ENCODE results near the gene RALGAPB. TPM values are rescaled to one million over a fixed set of nuclear protein-coding genes. Genes with fewer than 3 reads are reported as not detected.

The RALGAPB gene
- total and polyA plus RNA-seq, 2 donors: 15.0 to 52.5 TPM

DNA sequence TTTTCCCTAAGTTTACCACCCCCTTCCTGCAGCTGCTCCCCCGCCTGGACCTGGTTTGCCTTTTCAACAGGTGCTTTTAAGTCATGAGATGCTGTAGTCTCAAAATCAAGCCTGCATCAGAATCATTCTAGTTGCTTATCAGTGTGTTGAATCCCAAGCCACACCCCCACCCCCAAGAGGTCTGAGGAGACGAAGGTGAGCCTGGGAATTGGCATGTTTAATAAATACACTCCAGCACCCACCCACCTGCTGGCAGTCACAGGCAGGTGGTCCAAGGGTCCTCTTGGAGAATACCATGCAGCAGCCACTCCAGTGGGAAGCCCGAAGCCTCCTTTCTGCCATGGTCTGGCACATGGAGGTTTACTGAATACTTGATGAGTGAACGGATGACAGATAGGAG lies 107.3 kb downstream of the RALGAPB start:
- WGBS: 68% methylated on average over 4 of the region's 4 CpGs
- H3K27ac ChIP-seq (ENCODE audit: low read depth): no peak overlapping the region
- no peak for DNase-seq (ENCODE audit: extremely low spot score)

DNA sequence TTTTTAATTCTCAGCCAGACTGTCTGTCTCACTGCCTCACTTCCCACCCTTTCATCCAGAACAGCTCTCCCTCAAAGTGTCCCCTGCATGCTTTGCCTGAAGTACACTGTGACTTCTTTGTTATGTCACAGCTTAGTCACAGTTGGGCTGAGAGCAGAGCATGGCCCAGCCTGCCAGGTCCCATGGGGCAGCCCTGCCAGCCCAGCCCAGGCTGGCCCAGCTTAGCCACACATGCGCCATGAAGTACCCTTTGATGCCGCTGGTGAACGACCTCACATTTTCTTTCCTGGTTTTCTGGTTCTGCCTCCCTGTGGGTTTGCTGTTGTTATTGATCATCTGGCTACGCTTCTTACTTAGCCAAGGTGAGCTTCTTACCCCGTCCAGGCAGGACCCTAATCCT lies 108.4 kb downstream of the RALGAPB start, which contains the start of gene ADIG:
Gene ADIG, plus strand, starts transcription at position 185 of the 400 bp plus-strand sequence. Its CDS starts 54 bp downstream, at position 239.
- H3K36me3 ChIP-seq (ENCODE audit: insufficient read depth): no peaks in the 10 kb centered on the region
- WGBS: 54% methylated on average over 5 of the region's 5 CpGs
- no peaks in the 10 kb centered on the region for H3K4me1 ChIP-seq (ENCODE audit: insufficient read depth)
- H3K4me3 ChIP-seq (ENCODE audit: low read depth, low read length): no peak within 1 kb of the TSS
- no peak within 1 kb of the TSS for H3K27ac ChIP-seq (ENCODE audit: low read depth)
- no peak for DNase-seq (ENCODE audit: extremely low spot score)

More for the DNA sequence above, 107.3 kb downstream of the RALGAPB start:
- Histone ChIP-seq H3K4me1 (ENCODE audit: insufficient read depth) (no peaks in the 10 kb centered on the region), H3K36me3 (ENCODE audit: insufficient read depth) (no peaks in the 10 kb centered on the region), H3K4me3 (ENCODE audit: low read depth, low read length) (no peak overlapping the region)

DNA sequence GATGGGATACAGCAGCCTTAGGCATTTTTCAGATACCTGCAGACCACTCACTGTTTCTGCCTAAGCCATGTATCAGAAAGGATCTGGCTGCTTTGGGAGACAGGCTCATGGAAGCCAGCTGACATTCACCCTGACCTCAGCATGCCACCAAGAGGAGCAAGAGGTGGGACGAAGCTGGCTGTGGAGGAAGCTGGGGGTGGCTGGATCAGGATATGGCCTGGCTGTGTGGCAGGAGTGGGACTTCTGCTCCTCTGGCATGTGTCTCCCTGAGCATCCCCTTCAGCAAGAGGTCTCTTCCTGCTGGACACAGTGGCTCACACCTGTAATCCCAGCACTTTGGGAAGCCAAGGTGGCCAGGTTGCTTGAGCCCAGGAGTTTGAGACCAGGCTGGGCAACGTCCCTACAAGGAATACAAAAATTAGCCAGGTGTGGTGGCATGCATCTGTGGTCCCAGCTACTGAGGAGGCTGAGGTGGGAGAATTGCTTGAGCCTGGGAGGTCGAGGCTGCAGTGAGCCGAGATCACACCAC lies 109.3 kb downstream of the RALGAPB start:
- no peak for DNase-seq (ENCODE audit: extremely low spot score)
- 67% methylated on average over 4 of the region's 4 CpGs for WGBS
- H3K4me3 ChIP-seq (ENCODE audit: low read depth, low read length): no peak overlapping the region
- no peak overlapping the region for H3K27ac ChIP-seq (ENCODE audit: low read depth)
- no peaks in the 10 kb centered on the region for H3K36me3 ChIP-seq (ENCODE audit: insufficient read depth)
- no peaks in the 10 kb centered on the region for H3K4me1 ChIP-seq (ENCODE audit: insufficient read depth)

DNA sequence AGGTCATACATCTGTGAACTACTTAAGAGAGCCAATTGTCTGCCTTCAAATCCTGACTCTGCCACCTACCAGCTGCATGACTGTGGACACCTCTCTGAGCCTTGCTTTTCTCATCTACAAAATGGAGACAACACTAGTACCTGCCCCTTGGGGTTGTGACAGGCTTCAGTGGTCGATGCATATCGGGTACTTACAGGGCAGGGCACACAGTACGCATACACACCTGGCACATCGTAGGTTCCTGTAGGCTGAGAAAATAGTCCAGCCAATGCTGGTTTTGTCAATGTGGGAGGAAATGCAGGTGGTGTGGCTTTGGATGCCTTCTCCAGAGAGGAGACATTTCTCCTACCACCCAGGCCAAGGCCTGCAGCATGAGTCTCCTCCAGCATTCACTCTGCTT lies 110.7 kb downstream of the RALGAPB start:
- H3K36me3 ChIP-seq (ENCODE audit: insufficient read depth): no peaks in the 10 kb centered on the region
- no peak for DNase-seq (ENCODE audit: extremely low spot score)
- 90% methylated on average over 4 of the region's 4 CpGs for WGBS
- no peak overlapping the region for H3K4me3 ChIP-seq (ENCODE audit: low read depth, low read length)
- no peak overlapping the region for H3K27ac ChIP-seq (ENCODE audit: low read depth)
- H3K4me1 ChIP-seq (ENCODE audit: insufficient read depth): no peaks in the 10 kb centered on the region

DNA sequence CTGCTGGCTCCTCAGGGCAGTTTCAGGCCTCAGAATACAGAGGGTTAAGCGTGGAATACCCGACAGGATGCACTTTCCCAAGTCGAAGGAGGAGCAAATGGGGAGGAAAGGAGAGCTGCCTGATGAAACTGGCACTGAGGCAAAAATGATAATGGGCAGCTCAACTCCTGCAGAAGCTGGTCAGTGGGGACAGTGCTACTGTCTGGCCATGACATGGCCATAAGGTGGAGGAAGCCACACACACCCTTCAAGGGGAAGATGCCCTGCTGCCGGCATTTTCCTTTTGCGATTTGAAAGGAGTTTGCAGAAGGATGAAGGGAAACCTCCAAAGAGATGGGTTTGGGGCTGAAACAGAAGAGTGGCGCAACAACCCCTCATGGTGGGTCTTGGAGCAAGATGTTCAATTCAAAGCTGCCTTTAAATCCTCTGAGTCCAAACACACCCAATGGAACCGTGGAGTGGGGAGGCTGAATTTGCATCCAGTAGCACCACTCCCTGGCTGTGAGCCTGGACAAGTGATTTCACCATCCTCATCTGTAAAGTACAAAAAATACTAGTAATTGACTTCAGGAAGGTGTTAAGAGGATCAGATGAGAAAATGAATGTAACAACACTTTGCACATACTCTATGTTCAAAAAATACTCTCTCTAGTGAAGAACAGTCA lies 111.6 kb downstream of the RALGAPB start:
- H3K4me3 ChIP-seq (ENCODE audit: low read depth, low read length): no peak overlapping the region
- 42% methylated on average over 7 of the region's 7 CpGs for WGBS
- no peak for DNase-seq (ENCODE audit: extremely low spot score)
- H3K4me1 ChIP-seq (ENCODE audit: insufficient read depth): no peaks in the 10 kb centered on the region
- no peaks in the 10 kb centered on the region for H3K36me3 ChIP-seq (ENCODE audit: insufficient read depth)
- H3K27ac ChIP-seq (ENCODE audit: low read depth): no peak overlapping the region

DNA sequence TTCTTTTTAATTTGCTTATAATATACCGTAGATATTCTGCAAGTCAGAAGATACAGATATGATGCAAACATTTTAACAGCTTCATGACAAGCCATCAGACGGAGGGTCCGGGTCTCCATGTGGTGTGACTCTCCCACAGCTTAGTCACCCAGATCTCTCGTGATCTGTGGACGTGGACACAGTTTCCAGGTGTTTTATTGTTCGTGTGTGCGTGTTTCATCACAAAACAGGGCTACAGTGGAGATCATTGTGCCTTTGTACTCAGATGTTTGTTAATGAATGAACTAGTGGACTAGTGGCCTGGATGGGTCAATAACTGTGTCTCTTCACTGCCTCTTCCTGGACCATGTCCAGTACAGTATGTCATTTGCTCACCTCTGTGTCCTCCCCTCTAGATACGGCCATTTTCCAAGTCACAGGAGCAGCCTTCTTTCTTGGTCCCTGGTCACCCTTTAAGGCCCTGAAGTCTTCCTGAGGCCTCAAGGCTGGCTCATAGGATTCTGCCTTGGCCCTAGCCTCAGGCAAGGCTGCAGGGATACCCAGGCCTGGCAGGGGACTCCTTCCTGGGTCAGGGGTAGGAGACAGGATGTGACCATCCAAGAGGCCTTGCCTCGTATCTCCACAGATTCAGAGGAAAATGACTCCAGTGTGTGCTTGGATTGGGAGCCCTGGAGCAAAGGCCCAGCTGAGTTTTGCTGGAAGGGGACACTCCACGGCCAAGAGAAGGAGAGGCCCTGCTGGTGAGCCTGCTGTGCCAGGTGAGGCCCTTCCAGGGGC lies 112.9 kb downstream of the RALGAPB start:
- 80% methylated on average over 10 of the region's 10 CpGs for WGBS
- no peaks in the 10 kb centered on the region for H3K4me1 ChIP-seq (ENCODE audit: insufficient read depth)
- H3K27ac ChIP-seq (ENCODE audit: low read depth): no peak overlapping the region
- no peak overlapping the region for H3K4me3 ChIP-seq (ENCODE audit: low read depth, low read length)
- H3K36me3 ChIP-seq (ENCODE audit: insufficient read depth): no peaks in the 10 kb centered on the region
- no peak for DNase-seq (ENCODE audit: extremely low spot score)

DNA sequence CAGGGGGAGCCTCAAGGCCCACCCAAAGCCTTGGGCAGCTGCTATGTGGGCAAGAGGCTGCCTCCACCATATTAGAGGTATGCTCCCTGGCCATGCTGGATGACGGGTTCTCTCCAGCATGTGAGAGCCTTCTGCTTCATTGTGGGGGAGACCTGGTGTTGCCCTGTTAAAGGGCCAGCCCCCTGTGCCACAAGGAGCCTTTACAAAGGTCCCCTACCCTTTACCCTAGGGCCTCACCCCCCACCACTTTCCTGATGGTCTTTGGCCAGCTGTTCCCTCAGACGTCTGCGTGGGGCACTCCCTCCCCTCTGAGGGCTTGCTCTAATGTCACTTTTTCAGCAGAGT lies 113.5 kb downstream of the RALGAPB start:
- Histone ChIP-seq H3K27ac (ENCODE audit: low read depth) (no peak overlapping the region), H3K4me1 (ENCODE audit: insufficient read depth) (no peaks in the 10 kb centered on the region), H3K4me3 (ENCODE audit: low read depth, low read length) (no peak overlapping the region), H3K36me3 (ENCODE audit: insufficient read depth) (no peaks in the 10 kb centered on the region)
- WGBS: 50% methylated on average over 3 of the region's 3 CpGs
- no peak for DNase-seq (ENCODE audit: extremely low spot score)

DNA sequence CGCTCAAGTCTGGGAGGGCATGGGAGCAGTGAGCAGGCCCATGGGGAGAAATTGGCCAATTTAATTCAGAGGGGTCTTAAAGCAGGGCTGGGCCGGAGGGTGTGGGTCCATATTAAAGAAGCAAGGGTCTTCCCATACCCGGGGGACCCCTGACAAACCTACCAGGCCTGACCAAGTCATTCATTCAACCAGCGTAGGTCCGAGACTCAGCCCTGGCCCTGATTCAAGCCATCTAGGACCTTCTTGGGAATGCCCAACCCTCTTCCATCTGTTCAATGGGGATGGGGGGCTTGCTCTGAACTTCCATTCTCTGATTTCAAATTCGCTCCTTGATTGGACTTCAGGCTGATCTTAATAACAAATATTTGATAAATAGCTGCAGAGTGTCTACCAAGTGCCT lies 115.7 kb downstream of the RALGAPB start:
- 87% methylated on average over 6 of the region's 6 CpGs for WGBS
- no peaks in the 10 kb centered on the region for H3K36me3 ChIP-seq (ENCODE audit: insufficient read depth)
- no peaks in the 10 kb centered on the region for H3K4me1 ChIP-seq (ENCODE audit: insufficient read depth)
- no peak overlapping the region for H3K4me3 ChIP-seq (ENCODE audit: low read depth, low read length)
- no peak overlapping the region for H3K27ac ChIP-seq (ENCODE audit: low read depth)
- DNase-seq (ENCODE audit: extremely low spot score): no peak

DNA sequence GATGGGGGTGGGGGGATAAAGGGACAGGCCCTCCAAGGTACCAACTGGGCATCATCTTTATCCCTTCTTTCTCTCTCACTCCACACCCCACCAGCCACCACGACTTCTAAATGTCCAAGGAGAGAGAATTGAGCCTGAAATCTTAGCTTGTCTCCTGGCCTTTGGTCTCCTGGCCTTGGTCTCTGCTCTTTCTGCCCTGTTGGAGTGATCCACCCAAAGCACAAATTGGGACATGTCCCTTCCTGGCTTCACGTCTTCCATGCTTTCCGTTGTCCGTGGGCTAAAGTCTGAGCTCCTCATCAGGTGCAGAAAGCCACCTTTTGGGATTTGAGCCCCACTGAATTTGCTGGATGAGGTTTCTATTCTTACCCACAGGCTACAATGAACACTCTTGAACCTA lies 116.7 kb downstream of the RALGAPB start:
- no peaks in the 10 kb centered on the region for H3K36me3 ChIP-seq (ENCODE audit: insufficient read depth)
- no peak for DNase-seq (ENCODE audit: extremely low spot score)
- no peak overlapping the region for H3K4me3 ChIP-seq (ENCODE audit: low read depth, low read length)
- no peak overlapping the region for H3K27ac ChIP-seq (ENCODE audit: low read depth)
- WGBS: 83% methylated on average over 4 of the region's 4 CpGs
- H3K4me1 ChIP-seq (ENCODE audit: insufficient read depth): no peaks in the 10 kb centered on the region

DNA sequence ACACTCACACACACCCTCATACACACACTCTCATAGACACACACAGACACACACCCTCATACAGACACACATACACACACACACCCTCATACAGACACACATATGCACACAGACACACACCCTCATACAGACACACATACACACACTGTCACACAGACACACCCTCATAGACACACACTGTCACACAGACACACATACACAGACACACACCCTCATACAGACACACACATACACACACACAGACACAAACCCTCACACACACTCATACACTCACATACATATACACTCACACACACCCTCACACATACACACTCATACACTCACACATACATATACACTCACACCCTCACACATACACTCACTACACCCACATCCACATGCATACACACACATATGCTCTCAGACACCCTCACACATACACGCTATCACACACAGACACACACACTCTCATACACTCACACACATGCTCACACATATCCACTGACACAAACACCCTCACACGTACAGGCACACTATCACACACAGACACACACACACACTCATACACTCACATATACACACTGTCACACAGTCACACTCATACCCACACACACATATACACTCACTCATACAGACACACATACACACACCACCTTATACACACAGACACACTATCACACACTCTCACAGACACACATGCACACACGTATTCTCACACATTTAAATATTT lies 117.5 kb downstream of the RALGAPB start:
- no peak overlapping the region for H3K4me3 ChIP-seq (ENCODE audit: low read depth, low read length)
- DNase-seq (ENCODE audit: extremely low spot score): no peak
- no peaks in the 10 kb centered on the region for H3K36me3 ChIP-seq (ENCODE audit: insufficient read depth)
- WGBS: 76% methylated on average over 3 of the region's 3 CpGs
- H3K4me1 ChIP-seq (ENCODE audit: insufficient read depth): no peaks in the 10 kb centered on the region
- H3K27ac ChIP-seq (ENCODE audit: low read depth): no peak overlapping the region

DNA sequence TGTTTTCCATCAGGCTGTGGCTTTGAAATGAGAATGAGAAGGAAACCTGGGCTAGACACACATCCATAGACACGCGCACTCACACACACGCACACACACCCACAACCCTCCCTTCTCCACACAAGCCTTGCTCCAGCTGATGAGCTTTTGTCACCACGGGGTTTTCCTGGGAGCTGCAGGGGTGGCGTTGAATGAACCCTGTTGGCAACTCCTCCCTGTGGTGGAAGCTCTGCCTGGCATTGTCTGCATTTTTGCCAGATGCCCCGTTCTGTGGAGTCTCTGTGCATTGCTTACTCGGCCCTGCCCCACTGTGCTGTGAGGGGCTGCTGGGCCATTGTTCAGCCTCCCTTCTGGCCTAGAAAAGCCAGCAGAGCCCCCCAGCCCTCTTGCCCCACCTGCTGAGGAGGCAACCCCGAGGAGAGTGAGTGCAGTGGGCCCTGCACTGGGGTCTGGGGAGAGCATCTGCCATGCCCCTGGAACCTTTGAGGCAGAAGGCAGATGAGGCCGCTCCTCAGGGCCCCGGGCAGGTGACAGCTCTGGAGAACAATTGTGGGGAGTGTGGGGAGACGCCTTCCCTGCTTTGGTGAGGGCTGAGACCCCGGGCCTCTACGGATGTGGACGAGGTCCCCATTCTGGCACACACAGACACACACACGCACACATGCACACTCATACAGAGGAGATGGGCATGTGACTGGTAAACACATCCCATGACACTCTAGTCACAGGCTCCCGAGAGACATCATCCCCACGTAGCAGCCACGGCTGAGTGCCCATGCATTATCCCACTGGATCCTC lies 118.2 kb downstream of the RALGAPB start:
- no peak overlapping the region for H3K4me3 ChIP-seq (ENCODE audit: low read depth, low read length)
- no peaks in the 10 kb centered on the region for H3K4me1 ChIP-seq (ENCODE audit: insufficient read depth)
- H3K27ac ChIP-seq (ENCODE audit: low read depth): no peak overlapping the region
- 75% methylated on average over 18 of the region's 18 CpGs for WGBS
- DNase-seq (ENCODE audit: extremely low spot score): no peak
- H3K36me3 ChIP-seq (ENCODE audit: insufficient read depth): no peaks in the 10 kb centered on the region

DNA sequence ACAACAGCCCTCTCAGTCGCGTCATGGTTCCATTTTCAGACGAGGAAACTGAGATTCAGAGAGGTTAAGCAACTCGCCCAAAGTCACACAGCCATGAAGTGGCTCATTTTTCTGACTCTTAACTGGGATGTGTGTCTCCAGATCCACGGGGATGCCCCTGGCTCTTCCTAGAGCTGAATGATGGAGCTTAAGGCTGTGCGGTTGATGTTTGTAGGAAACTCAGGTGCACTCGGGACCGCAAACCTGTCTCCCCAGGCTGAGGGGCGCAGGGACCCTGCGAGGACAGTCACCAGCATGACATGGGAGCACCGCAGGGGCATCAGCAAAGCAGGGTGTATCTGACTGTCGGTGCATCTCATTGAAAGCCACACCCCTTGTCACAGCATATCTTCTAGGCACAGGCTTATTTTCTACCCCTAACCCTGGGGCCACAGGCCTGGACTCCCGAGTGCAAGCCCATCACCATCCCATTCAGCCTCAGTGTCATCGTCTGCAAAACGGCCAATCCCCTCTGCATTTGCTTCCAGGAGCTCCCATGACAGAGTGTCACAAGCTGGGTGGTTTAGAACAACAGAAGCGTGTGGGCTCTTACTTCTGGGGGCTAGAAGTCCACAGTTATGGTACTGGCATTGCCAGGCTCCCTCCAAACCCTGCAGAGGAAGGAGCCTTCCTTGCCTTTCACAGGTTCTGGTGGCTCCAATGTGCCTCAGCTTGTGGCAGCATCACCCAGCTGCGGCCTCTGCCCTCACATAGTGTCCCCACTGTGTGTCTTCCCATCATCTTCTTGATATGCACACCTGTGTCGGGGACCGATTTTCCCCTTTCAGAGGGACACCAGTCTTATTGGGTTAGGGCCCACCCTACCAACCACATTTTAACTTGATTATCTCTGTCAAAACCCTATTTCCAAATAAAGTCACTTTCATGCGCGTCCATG lies 119.1 kb downstream of the RALGAPB start:
- 83% methylated on average over 21 of the region's 21 CpGs for WGBS
- Histone ChIP-seq H3K4me1 (ENCODE audit: insufficient read depth) (no peaks in the 10 kb centered on the region), H3K27ac (ENCODE audit: low read depth) (no peak overlapping the region), H3K36me3 (ENCODE audit: insufficient read depth) (no peaks in the 10 kb centered on the region), H3K4me3 (ENCODE audit: low read depth, low read length) (no peak overlapping the region)
- DNase-seq (ENCODE audit: extremely low spot score): no peak
